Fibroblast of lung (primary cell): ENCODE measurements around the gene MPND. TPM values are rescaled to one million over a fixed set of nuclear protein-coding genes. Genes with fewer than 3 reads are reported as not detected.

Experiments used
- DNase-seq, 2 donors: peaks; one replicate each; pipeline versions ENCODE4 v3.0.0 to v3.0.0-alpha.2; 2010; ENCODE audit warnings: low read depth in 2 of 2
- H2AFZ ChIP-seq: 2 replicates; pipeline ENCODE4 v1.5.1; 2012; ENCODE audit warnings: low read length, control low read depth, inconsistent platforms
- H3K27ac ChIP-seq: 2 replicates; pipeline ENCODE4 v1.5.1; 2011; ENCODE audit warnings: low read length, control low read depth; ENCODE audit not compliant: insufficient read depth
- H3K27me3 ChIP-seq: 2 replicates; pipeline ENCODE4 v1.5.1; 2011; ENCODE audit warnings: mild to moderate bottlenecking, low read length; ENCODE audit not compliant: control insufficient read depth, insufficient read depth
- H3K36me3 ChIP-seq: 2 replicates; pipeline ENCODE4 v1.5.1; 2011; ENCODE audit warnings: low read length; ENCODE audit not compliant: control insufficient read depth, insufficient read depth
- H3K4me1 ChIP-seq: 2 replicates; pipeline ENCODE4 v1.5.1; 2011; ENCODE audit warnings: low read length; ENCODE audit not compliant: control insufficient read depth, insufficient read depth; ENCODE audit errors: extremely low read depth
- H3K4me2 ChIP-seq: 2 replicates; pipeline ENCODE4 v1.5.1; 2011; ENCODE audit warnings: low read length, control low read depth; ENCODE audit not compliant: insufficient read depth; ENCODE audit errors: extremely low read depth
- H3K4me3 ChIP-seq, 4 experiments: fragments of 200-600 bp in 1 of 4; sonication (generic) in 1 of 4; replicated peaks in 1 of 4; 2 replicates each; pipeline ENCODE4 v1.5.1; 2011 to 2016; ENCODE audit warnings: low read length in 4 of 4, low read depth in 3 of 4, mild to moderate bottlenecking in 3 of 4, control low read depth in 2 of 4, inconsistent platforms in 1 of 4, mixed read lengths in 1 of 4; ENCODE audit not compliant: insufficient read depth in 1 of 4; ENCODE audit errors: control extremely low read depth in 1 of 4
- H3K79me2 ChIP-seq: 2 replicates; pipeline ENCODE4 v1.5.1; 2012; ENCODE audit warnings: mild to moderate bottlenecking, low read length, inconsistent platforms; ENCODE audit not compliant: control insufficient read depth, insufficient read depth
- H3K9ac ChIP-seq: 2 replicates; pipeline ENCODE4 v1.5.1; 2011; ENCODE audit warnings: mild to moderate bottlenecking, low read length, control low read depth; ENCODE audit not compliant: insufficient read depth
- H3K9me3 ChIP-seq: 2 replicates; pipeline ENCODE4 v1.5.1; 2012; ENCODE audit warnings: low read depth, low read length; ENCODE audit not compliant: control insufficient read depth, insufficient read depth
- H4K20me1 ChIP-seq: 2 replicates; pipeline ENCODE4 v1.5.1; 2011; ENCODE audit warnings: low read length; ENCODE audit not compliant: control insufficient read depth, insufficient read depth; ENCODE audit errors: extremely low read depth
- CTCF ChIP-seq, 2 donors: IDR thresholded peaks in 1 of 2; conservative IDR thresholded peaks in 1 of 2; 1 replicate in 1 of 2; 2 replicates in 1 of 2; pipeline ENCODE4 v1.5.1; 2011 to 2012; ENCODE audit warnings: low read length in 2 of 2, control low read depth in 1 of 2, inconsistent platforms in 1 of 2, low read depth in 1 of 2, mild to moderate bottlenecking in 1 of 2
- EZH2 ChIP-seq: IDR thresholded peaks from 2 replicates; pipeline ENCODE4 v1.5.1; 2012; ENCODE audit warnings: low read length, control low read depth, mild to moderate bottlenecking; ENCODE audit errors: missing control alignments
- polyA plus RNA-seq, 2 donors: library from polyadenylated mRNA; depleted of rRNA in 1 of 2; stranded (reverse) in 1 of 2; unstranded in 1 of 2; fragments of >200 nt; gene quantifications; 2 replicates each; pipeline ENCODE4 v1.2.1, GENCODE V29; 2011 to 2012; ENCODE audit warnings: missing spikeins in 1 of 2
- total RNA-seq: library from RNA; depleted of rRNA; stranded (reverse); fragments of >200 nt; gene quantifications from 2 replicates; pipeline ENCODE4 v1.2.1, GENCODE V29; 2014

MPND gene
- total and polyA plus RNA-seq, 2 donors (not counting 1 experiment from before 2014, with no cell fraction given): 2.7 to 7.1 TPM

- Histone ChIP-seq H3K9me3 (no peaks in the 10 kb centered on the region), H3K27me3 (no peaks in the 10 kb centered on the region), H3K4me2 (no peak overlapping the region), H3K79me2 (peaks cover 84% of the 10 kb centered on the region), H3K9ac (no peak overlapping the region), H3K4me1 (peaks cover 58% of the 10 kb centered on the region), H3K4me3 (no peak overlapping the region), H4K20me1 (no peaks in the 10 kb centered on the region), H3K27ac (peak overlapping the region; percentile 77), H2AFZ (no peak overlapping the region), H3K36me3 (peaks cover 15% of the 10 kb centered on the region)
- TF ChIP-seq CTCF (conservative IDR thresholded peaks at IDR 0.05 in 1 of 2, IDR thresholded peaks at IDR 0.05 in 1 of 2; ENCODE audit: low read depth in 1 of 2, low read length in 2 of 2): no peak
- no peak for TF ChIP-seq EZH2
- DNase-seq: no peak
Measured at GRCh38 chr19:4372165-4373012, 29.0 kb downstream of the MPND start.

GRCh38 chr19:4373013-4373367 is 29.6 kb downstream of the MPND start:
- peak overlapping the region; percentile 77 for H3K27ac ChIP-seq
- peaks cover 10% of the 10 kb centered on the region for H3K36me3 ChIP-seq
- no peak overlapping the region for H3K4me3 ChIP-seq

More at GRCh38 chr19:4373013-4373367, 29.6 kb downstream of the MPND start:
- no peak for DNase-seq
- H3K79me2 ChIP-seq: peaks cover 84% of the 10 kb centered on the region
- H2AFZ ChIP-seq: no peak overlapping the region
- H4K20me1 ChIP-seq: no peaks in the 10 kb centered on the region
- TF ChIP-seq EZH2: no peak
- TF ChIP-seq CTCF (conservative IDR thresholded peaks at IDR 0.05 in 1 of 2, IDR thresholded peaks at IDR 0.05 in 1 of 2; ENCODE audit: low read depth in 1 of 2, low read length in 2 of 2): no peak
- H3K4me2 ChIP-seq: peak overlapping the region; percentile 64
- H3K4me1 ChIP-seq: peaks cover 59% of the 10 kb centered on the region
- H3K9ac ChIP-seq: no peak overlapping the region
- no peaks in the 10 kb centered on the region for H3K9me3 ChIP-seq
- H3K27me3 ChIP-seq: no peaks in the 10 kb centered on the region
